HUES64 (cell line): ENCODE data around the gene WIPF2.
A peak's percentile ranks its signal among the peaks of the same experiment; 100 is the strongest.
"Not testable (repeated sequence)": the region's sequence is repeated elsewhere in the genome, so short reads cannot be mapped to it uniquely, and the experiment has no call there.

Experiments used
- H3K27ac ChIP-seq: 2 replicates; pipeline ENCODE4 v1.7.0; 2013; ENCODE audit warnings: low read depth, low read length, inconsistent platforms
- H3K27me3 ChIP-seq: 2 replicates; pipeline ENCODE4 v1.6.1; 2013; ENCODE audit warnings: mild to moderate bottlenecking, low read length; ENCODE audit not compliant: insufficient read depth
- H3K36me3 ChIP-seq: 2 replicates; pipeline ENCODE4 v1.6.1; 2013; ENCODE audit warnings: mild to moderate bottlenecking, low read length; ENCODE audit not compliant: insufficient read depth
- H3K4me1 ChIP-seq: 2 replicates; pipeline ENCODE4 v1.6.1; 2013; ENCODE audit warnings: mild to moderate bottlenecking, low read length, moderate library complexity; ENCODE audit not compliant: insufficient read depth
- H3K4me3 ChIP-seq: 2 replicates; pipeline ENCODE4 v1.5.1; 2013; ENCODE audit warnings: mild to moderate bottlenecking, low read length, moderate library complexity
- H3K9ac ChIP-seq: 2 replicates; pipeline ENCODE4 v1.6.1; 2013; ENCODE audit warnings: mild to moderate bottlenecking, low read depth, low read length
- H3K9me3 ChIP-seq: 2 replicates; pipeline ENCODE4 v1.6.1; 2013; ENCODE audit warnings: low read depth, low read length; ENCODE audit not compliant: insufficient read depth
- WGBS: fragments of 150-250, 120-280 bp; methylation state at CpG from one replicate; pipeline ENCODE4 v1.1.7; 2013; ENCODE audit warnings: missing lambda C conversion rate; 5-methylcytosine and 5-hydroxymethylcytosine counted together

WIPF2 gene

GRCh38 chr17:40299159-40299757, 80.2 kb downstream of the WIPF2 start:
- WGBS: 95% methylated on average over 7 of the region's 7 CpGs
- H3K36me3 ChIP-seq: peaks cover 99% of the 10 kb centered on the region
- H3K9ac ChIP-seq, H3K27ac ChIP-seq, H3K9me3 ChIP-seq, H3K4me3 ChIP-seq, H3K27me3 ChIP-seq: not testable (repeated sequence)
- H3K4me1 ChIP-seq: peaks cover 18% of the 10 kb centered on the region

- Histone ChIP-seq H3K27me3 (no peaks in the 10 kb centered on the region), H3K9me3 (no peaks in the 10 kb centered on the region), H3K36me3 (peaks cover 81% of the 10 kb centered on the region), H3K9ac (no peak overlapping the region), H3K27ac (no peak overlapping the region), H3K4me3 (no peak overlapping the region), H3K4me1 (peaks cover 11% of the 10 kb centered on the region)
- 73% methylated on average over 4 of the region's 4 CpGs for WGBS
Observed at GRCh38 chr17:40301315-40301714, 82.2 kb downstream of the WIPF2 start.

- H3K27me3 ChIP-seq: no peaks in the 10 kb centered on the region
- H3K9me3 ChIP-seq: no peaks in the 10 kb centered on the region
- H3K9ac ChIP-seq: no peak overlapping the region
- H3K4me1 ChIP-seq: peaks cover 25% of the 10 kb centered on the region
- H3K36me3 ChIP-seq: peaks cover 63% of the 10 kb centered on the region
- WGBS: 86% methylated on average over 4 of the region's 4 CpGs
- H3K4me3 ChIP-seq: no peak overlapping the region
- H3K27ac ChIP-seq: no peak overlapping the region
Observed at GRCh38 chr17:40303009-40303657, 84.0 kb downstream of the WIPF2 start.

DNA sequence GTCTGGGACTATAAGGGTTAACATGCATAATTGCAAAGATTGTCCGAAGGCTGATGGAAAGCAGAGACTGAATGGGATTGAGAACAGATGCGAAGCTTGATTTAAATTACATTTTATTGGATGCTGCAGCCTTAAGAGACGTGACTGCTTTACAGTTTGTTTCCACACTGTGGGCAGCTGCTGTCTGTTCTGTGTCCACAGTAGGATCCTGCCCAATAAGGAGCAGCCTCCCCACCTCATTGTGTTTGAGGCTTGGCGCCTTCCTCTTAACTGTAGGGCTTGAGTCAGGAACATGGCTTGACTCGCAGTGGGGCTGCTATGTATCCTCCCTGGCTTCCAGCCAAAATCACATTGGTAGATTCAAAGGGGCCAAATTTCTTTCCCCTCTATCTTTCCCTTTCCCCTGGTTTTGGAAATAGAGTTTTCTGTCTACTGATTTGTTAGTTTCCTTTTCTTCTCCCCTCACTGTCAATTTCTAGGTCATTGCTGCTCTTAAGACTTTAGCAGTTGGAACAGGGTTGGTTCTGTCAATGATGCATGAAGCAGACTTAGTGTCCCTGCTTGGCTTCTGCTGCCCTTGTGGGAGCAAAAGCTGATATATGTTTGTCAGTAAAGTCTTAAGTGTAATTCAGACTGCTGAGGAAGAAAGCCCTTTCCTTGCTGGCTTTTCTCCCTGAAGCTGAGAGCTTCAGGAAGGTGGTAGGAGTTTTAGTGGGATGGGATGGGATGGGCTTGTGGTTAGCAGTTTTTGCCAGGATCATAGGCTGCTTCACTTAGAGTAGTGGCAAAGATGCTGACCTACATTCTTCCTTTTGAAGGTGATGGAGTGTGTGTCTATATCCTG, 84.8 kb downstream of the WIPF2 start:
- peaks cover 30% of the 10 kb centered on the region for H3K4me1 ChIP-seq
- no peak overlapping the region for H3K9ac ChIP-seq
- no peaks in the 10 kb centered on the region for H3K9me3 ChIP-seq
- WGBS: 91% methylated on average over 5 of the region's 5 CpGs
- no peaks in the 10 kb centered on the region for H3K27me3 ChIP-seq
- peaks cover 55% of the 10 kb centered on the region for H3K36me3 ChIP-seq
- no peak overlapping the region for H3K4me3 ChIP-seq
- H3K27ac ChIP-seq: no peak overlapping the region

- H3K36me3 ChIP-seq: peaks cover 49% of the 10 kb centered on the region
- H3K27me3 ChIP-seq, H3K27ac ChIP-seq, H3K4me3 ChIP-seq, H3K9me3 ChIP-seq, H3K9ac ChIP-seq: not testable (repeated sequence)
- peaks cover 33% of the 10 kb centered on the region for H3K4me1 ChIP-seq
- 96% methylated on average over 4 of the region's 5 CpGs for WGBS
Observed at GRCh38 chr17:40304552-40304863, 85.4 kb downstream of the WIPF2 start.

- H3K36me3 ChIP-seq: peaks cover 46% of the 10 kb centered on the region
- not testable (repeated sequence) for H3K4me3 ChIP-seq, H3K27ac ChIP-seq, H3K9ac ChIP-seq, H3K9me3 ChIP-seq, H3K27me3 ChIP-seq
- peaks cover 36% of the 10 kb centered on the region for H3K4me1 ChIP-seq
- 99% methylated on average over 5 of the region's 5 CpGs for WGBS
Observed at GRCh38 chr17:40304866-40305265, 85.8 kb downstream of the WIPF2 start.

DNA sequence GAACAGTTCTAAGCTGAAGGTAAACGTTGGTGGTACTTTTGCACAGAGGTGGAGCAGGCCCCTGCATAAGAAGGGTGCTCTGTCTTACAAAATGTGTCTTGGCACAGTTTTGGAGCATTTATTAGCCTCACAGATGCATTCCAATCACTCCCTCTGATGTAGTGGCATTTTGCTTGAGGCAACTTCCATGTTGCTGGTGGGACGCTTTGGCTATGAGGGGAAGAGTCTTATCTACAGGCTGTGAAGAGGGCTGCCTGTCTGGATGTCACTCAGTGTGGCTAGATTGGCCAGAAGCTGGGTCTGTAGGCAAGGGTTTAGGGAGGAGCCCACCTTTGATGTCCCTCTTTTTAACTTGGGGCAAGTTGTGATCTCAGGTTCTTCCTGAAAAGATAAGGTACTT, 87.3 kb downstream of the WIPF2 start:
- H3K9ac ChIP-seq: no peak overlapping the region
- peaks cover 36% of the 10 kb centered on the region for H3K4me1 ChIP-seq
- peak overlapping the region; percentile 38; the same call in 1 of the 2 replicates for H3K27ac ChIP-seq
- H3K9me3 ChIP-seq: no peaks in the 10 kb centered on the region
- H3K27me3 ChIP-seq: no peaks in the 10 kb centered on the region
- 55% methylated on average over 2 of the region's 2 CpGs for WGBS
- peaks cover 32% of the 10 kb centered on the region for H3K36me3 ChIP-seq
- no peak overlapping the region for H3K4me3 ChIP-seq

DNA sequence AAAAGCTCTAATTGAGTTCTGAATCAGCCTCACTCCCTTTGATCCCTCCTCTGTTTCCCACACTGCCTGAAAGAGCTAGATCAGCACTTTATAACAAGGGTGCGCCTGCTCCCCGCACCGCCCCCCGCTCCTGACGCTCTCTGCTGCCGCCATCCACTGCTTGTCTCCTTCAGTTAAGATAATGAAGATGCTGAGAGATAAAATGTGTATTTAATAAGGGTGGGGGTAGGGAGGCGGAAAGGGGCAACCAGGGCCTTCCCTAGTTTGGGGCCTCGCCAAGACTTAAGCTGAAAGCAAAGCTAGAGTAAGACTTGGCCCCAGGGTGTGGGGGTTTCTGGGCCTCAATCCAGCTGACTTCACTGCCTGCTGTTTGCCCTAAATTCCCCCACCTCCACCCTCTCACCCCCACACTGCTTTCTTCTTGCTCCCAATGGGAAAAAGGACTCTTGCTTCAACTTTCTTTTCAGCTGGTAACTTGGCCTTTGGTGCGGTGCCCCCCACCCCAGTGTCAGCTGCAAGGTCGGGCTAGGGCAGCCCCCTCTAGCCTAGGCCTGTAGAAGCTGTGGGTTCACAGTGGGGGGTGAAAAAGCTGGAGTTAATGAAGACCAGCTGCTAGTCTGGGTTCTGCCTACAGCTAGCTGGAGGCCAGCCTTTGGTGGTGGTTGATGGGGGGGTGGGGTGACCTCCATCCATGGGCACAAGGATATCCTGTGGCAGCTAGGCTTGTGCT, 88.1 kb downstream of the WIPF2 start:
- Histone ChIP-seq H3K4me3 (0 out of 2 replicates have a peak overlapping the region, but pooled peaks have one; percentile 2), H3K9me3 (no peaks in the 10 kb centered on the region), H3K27ac (peak overlapping the region; percentile 32; the same call in 1 of the 2 replicates), H3K9ac (no peak overlapping the region), H3K27me3 (no peaks in the 10 kb centered on the region), H3K4me1 (peaks cover 36% of the 10 kb centered on the region), H3K36me3 (peaks cover 24% of the 10 kb centered on the region)
- 29% methylated on average over 10 of the region's 10 CpGs for WGBS

- Histone ChIP-seq H3K4me1 (peaks cover 36% of the 10 kb centered on the region), H3K9me3 (no peaks in the 10 kb centered on the region), H3K4me3 (no peak overlapping the region), H3K36me3 (peaks cover 18% of the 10 kb centered on the region), H3K27me3 (no peaks in the 10 kb centered on the region), H3K27ac (no peak overlapping the region), H3K9ac (no peak overlapping the region)
- 56% methylated on average over 2 of the region's 3 CpGs for WGBS
Observed at GRCh38 chr17:40307740-40308239, 88.7 kb downstream of the WIPF2 start.

DNA sequence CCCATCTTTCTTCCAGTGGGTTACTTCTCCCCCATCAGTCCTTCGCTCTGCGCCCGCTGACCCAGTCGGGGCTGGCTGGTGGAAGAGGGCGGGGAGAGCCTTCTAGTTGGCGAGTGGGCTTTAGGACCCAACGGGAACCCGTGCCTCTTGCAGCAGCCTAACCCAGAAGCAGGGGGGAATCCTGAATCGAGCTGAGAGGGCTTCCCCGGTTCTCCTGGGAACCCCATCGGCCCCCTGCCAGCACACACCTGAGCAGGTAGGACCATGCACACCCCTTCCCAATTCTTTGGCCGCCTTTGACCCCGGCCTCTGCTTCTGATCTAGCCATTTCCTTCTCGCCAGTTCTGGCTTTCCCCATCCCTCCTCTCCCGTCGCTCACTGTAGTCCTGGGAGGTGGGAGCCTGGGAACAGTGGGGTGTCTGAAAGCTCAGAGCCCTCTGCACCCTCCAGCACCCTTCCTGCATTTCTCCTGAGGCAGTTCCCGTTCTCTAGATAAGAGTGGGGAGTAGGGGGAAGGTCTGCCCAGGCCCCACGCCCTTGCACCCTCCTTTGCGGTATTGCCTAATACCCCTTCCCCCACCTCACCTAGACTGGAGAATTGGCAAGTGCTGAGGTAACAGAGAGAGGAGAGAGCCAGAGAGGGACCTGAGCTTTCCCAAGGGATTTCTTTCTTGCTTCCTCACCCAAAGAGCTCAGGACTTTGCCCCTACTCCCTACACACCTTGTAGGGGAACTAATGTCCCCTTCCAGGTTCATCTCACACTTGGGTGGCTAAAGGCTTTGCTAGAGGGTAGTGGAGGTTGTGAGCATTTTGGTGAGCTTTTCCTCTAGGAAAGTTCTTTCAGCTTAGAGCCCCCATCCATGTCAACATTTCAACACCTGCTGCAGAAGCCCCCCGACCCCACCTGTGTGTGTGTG, 90.2 kb downstream of the WIPF2 start, which contains the start of gene RARA:
Gene RARA (plus strand): TSS at position 150 of the 918 bp plus-strand sequence. CDS start 22,039 bp downstream, outside the sequence.
- peak within 1 kb of the TSS; percentile 72 for H3K4me3 ChIP-seq
- WGBS: 5% methylated on average over 13 of the region's 20 CpGs

More for the DNA sequence above, 90.2 kb downstream of the WIPF2 start, which contains the start of gene RARA:
- peak within 1 kb of the TSS; percentile 31; the same call in 1 of the 2 replicates for H3K9ac ChIP-seq
- H3K9me3 ChIP-seq: no peaks in the 10 kb centered on the region
- 0 out of 2 replicates have a peak, but pooled peaks cover 3% of the 10 kb centered on the region for H3K36me3 ChIP-seq
- no peak within 1 kb of the TSS for H3K27ac ChIP-seq
- H3K4me1 ChIP-seq: peaks cover 39% of the 10 kb centered on the region
- no peaks in the 10 kb centered on the region for H3K27me3 ChIP-seq
